GM04504 (cell line): ENCODE data around the gene GYPC.
"Not testable (repeated sequence)": the region's sequence is repeated elsewhere in the genome, so short reads cannot be mapped to it uniquely, and the experiment has no call there.

ENCODE experiments used
- DNase-seq: peaks from one replicate; pipeline ENCODE4 v3.0.0-alpha.2; 2012; ENCODE audit warnings: low read depth

GYPC gene

DNA sequence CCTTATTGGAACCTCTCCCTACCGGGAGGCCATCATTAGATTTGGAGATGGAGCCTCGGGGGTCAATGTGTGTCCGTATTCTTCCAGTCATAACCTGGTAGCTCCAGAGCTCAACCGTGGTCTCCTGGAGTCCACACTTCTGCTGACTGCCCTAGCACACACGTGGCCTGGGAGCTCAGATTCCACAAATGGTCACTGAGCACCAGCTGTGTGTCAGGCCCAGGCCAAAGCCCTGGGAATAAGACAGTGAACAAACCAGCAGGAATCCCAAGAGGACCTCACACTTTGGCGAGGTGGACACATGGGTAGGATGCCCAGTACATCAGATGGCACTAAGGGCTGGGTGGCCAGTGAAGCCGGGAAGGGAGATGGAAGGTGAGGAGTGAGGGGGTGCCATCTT, 15.5 kb downstream of the GYPC start:
- DNase-seq, result no peak

DNA sequence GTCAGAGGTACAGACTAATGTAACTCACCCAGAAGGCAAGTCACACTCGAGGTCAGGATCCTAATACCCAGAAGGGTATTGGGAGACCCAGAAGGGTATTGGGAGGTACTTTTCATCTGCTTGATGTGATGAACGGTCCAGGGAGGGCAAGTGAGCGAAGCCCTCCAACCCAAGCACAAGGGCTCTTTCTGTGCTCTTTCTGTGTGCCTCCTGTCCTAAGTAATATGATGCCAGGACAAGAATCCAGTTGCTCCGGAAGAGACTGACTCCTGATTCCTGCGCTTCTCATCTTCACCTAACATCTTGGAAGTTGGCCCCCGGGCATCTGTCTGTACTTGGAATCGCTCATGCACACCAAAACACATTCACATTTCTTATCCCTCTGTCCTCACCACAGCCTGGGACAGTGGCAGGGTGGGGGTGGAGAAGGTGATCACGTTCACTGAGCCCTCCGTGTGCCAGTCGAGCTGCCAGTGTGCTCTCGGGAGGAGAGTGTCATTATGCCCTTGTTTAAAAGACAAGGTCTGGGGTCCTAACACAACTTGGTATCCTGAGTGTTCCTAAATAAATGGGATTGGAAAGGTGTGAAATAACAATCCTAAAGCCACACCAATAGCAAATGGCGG, 17.1 kb downstream of the GYPC start:
- no peak for DNase-seq

DNA sequence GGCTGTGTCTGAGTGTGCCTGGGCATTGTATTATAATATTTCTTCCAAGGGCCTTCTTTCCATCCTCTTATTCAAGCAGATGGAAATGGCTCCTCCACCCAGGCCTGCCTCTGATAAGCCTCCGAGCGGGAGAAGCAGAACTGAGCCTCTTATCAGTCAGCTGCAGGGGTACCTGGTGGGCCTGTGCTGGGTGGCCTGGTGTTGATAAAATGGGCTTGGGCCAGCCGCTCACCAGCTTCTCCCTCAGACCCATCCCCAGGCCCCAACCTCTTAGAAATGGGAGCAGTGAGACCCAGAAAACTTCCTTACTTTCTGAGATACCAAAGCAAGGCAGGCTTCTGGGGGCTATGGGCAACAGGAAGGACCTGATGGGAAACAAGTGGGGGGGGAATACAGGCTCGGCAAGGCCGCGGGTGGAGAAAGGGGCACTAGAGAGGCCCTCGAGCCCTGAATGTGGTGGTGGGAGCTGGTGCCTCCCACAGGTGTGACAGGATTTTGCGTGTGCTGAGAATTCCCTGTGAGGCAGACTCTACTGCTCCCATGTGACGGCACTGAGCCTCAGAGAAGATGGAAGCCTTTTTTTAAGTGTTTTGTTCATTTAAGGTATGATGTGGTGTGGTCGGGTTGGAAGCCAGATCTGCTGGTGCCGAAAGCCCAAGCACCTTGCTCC, 18.3 kb downstream of the GYPC start:
- no peak for DNase-seq

DNA sequence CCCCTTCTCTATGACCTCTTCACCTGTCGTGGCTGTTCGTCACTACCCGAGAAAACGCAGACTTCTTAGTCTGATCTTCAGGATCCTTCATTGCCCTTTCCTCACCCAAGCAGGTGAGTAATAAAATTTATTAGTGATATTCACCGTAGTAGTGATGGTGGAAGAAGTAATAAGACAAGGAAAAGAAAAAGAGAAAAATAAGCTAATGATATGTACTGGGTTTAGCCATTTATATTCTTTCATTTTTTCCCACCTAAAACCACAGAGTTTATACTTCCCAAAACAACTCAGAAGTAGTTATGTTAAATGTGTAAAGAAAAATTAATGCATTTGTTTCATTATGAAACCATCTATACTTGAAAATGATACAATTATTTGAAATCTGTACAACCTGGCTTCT, 19.7 kb downstream of the GYPC start:
- DNase-seq, result no peak

DNA sequence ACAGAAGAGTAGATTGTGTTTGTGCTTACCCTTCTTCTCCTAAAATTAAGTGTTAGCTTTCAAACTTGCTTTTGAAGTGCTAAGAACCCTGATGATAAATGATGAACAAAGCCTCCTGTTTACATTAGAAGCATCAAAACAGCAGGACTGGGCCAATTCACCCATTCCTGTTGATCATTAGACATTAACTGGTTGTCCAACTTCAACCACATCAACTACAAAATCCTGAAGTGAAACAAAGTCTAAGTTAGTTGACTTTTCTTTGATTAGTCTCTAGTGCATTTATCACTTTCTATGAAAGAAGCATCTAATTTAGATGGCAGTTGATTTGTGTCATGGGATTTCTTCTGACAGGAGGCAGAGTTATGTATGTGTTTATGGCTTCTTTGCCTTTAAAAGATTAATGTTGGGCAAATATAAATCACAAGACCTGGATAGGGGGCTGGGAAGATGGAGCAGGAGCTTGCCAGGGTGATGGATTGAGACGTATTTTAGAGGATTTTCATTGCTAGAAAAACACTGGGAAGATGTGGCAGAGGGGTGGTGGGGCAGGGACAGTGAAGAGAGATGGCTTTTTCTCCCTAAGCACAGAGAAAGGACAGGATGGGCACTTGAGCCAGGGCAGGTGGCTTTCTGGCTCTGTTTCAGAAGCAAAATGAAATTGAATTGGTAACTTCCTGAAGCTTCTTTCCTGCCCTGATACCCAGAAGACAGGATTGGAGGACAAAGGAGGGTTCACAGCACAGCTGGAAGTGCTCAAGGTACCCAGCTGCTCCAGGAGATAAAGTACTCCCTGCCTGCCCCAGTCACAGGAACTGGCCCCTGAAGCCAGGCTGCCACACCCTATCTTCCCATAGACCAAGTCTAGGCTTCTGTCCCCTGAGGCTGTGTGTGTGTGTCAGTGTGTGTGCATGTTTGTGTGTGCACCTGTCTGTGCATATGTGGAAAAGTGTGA, 20.5 kb downstream of the GYPC start:
- DNase-seq, result no peak

DNA sequence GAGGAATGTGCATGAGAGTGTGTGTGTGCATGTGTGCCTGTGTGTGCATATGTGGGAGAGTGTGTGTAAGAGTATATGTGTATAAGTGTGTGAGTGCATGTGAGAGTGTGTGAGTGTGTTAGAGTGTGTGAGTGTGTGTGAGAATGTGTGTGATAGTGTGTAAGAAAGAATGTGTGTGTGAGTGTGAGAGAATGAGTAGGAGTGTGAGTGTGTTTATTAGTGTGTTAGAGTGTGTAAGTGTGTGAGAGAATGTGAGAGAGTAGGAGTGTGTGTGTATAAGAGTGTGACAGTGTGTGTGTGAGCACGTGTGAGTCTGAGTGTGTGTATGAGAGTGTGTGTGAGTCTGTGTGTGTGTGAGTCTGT, 21.2 kb downstream of the GYPC start:
- DNase-seq, result no peak

DNA sequence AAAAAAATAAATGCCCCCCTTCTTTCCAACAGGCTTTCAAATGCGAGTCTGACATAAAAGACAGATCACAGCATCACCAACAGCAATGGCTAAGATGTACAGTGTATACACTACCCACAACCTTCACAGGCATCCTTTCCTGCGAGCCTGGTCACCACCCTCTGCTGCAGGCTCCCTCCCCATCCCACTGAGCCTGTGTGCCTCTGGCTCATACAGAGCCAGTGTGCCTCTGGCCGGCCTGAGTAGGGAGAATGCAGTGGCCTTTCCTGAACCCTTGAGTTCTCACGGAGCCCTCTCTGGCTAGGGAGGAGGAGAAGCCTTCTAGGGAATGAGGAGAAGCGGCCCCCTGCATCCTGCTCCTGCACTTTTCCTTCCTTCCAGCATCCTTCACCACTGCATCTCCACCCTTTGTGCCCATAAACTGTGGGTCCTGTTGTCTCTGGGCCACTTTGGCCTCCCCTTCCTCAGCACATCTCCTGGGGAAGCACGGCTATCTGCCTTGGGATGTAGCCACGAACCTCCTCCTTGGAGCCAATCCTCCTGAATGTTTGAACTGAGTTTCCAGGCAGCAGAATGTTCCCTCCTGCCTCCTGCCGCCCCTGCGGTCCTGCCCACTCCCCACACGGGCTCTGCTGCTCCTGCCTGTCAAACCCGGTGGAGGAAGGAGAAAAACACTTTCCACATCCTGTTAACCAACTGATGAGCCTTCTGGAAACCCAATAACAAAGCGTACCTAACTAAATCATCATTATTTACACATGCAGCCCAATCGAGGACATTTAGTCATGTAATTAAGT, 22.5 kb downstream of the GYPC start:
- no peak for DNase-seq

DNA sequence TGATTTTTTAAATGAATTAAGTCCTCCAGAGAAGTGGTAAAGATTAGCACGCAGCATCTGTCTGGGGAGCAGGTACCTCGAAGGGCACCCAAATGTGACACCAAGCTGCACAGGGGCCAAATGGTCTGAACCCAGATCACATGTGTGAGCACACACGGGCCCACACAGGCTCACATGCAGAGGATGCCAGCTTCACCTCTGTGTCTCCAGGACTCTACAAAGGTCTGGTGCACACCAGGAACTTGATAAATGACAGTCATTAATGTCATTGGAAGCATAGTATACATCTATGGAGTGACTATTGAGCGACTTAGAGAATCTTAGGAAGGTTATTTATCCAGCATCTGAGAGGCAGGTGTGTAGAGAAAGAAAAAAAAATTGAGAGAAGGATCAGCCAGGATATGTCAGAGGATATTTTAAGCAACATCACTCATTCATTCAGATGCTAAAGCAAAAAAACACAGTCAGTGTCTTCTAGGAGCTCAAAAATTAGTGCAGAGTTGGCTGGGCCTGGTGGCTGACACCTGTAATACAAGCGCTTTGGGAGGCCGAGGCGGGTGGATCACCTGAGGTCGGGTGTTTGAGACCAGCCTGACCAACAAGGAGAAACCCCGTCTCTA, 23.2 kb downstream of the GYPC start:
- DNase-seq, result no peak

DNA sequence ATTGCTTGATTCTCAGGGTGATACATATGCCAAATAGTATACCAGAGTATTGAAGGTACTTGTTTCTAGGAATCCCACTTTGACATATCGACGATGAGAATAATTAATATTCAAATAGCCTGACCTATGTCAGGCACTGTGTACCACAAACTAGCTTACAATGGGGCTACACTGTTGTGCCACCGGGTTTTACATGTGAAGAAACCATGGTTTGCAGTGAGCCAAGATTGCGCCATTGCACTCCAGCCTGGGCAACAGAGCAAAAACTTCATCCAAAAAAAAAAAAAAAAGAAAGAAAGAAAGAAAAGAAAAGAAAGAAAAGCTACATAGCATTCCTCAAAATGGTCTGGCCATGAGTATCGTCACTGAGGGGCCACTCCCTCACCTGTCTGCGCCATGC, 25.5 kb downstream of the GYPC start:
- DNase-seq, result no peak

DNA sequence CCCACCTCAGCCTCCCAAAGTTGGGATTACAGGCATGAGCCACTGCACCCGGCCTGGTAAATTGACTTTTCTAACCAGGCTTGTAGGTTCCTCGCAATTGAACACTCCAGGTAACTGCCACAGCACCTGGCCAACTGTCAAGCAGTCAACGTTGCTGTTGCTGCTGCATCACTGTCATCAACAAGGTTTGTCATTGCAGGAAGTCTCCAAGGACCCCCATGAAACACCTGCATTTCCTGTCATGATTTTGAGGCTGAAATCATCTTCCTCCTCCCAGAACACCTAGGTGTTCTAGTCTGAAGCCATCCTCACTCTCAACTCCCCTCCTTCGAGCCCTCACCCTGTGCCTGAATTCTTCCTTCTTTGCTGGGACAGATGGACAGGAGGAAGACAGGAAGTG, 29.7 kb downstream of the GYPC start:
- no peak for DNase-seq

DNA sequence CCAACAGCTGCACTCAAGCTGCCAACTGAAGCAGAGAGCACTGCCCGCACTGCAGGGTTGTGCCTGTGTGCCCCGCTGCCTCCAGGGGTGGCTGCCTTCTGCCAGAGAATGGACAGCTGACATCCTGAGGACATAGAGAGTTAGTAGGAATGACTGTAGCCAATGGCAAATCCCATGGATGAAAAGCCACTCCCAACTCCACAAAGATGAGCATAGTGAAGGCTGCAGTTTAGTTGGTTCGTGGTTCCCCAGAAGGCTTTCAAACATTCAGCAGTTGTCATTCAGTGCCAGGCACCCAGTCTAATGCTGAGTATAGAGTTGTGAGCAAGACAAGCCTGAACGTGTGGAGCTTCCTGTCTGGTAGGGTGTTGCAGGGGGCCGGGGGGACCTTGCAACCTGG, 30.3 kb downstream of the GYPC start:
- no peak for DNase-seq

DNA sequence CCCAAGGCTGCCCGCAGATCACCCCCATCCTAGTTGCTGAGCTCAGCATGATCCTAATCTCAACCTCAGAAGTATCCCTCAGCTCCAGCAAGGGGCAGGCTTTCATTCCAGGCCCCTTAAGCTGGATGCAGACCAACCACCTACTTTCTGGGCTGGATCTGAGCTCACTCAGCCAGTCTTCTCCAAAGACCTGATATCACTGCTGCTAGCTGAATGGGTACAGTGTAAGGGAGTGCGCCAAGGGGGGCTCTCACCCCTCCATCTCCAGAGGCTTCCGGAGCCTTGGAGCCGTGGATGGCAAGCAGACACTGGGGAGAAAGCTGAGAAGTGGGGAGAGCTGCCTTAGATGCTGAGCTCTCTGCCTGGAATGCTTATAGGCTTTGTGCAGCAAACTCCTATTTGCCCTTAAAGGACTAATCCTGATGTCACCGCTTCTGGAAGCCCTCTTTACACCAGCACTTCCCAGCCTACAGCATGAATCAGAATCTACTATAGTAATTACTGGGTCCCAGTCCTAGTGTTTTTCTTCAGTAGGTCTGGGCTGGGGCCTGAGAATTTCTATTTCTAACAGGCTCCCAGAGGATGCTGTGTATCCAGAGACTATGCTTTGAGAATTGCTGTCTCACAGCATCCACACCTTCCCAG, 31.0 kb downstream of the GYPC start:
- no peak for DNase-seq

DNA sequence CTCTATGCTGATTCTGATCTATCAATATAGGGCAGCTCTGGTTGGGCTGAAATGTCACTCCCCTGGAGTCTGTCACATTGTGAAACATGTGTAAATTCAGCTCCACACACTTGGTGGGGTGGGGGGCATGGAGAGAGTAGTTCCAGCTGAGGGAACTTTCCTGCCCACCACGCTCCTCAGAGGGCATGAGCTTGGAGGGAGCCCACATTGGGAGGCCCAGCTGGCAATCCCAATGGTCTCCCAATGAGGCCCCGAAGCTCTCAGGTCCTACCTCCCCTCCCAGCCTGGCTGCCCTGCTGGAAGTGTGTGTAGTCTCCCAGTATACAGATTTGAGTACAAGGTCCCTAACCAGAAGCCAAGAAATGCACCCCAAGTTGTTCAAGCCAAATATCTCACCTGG, 31.5 kb downstream of the GYPC start:
- DNase-seq, result no peak

DNA sequence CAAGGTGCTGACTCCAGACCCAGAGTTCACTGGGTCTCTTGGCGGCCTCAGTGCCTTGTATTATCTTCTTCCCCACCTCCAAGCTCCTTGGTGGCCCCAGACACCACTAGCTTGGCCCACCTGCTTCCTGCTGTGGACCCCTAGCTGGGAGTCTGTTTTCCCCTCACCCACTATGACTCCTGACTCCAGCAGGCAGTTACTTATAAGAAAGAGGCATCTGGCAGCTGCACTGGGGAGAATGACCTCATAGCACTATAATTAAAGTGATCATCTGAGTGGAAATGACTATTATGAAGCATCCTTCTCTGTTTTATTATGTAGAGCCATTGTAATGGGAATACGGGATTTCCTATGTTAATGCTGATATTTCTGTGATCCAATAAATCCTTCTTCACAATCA, 32.6 kb downstream of the GYPC start:
- DNase-seq, result not testable (repeated sequence)

DNA sequence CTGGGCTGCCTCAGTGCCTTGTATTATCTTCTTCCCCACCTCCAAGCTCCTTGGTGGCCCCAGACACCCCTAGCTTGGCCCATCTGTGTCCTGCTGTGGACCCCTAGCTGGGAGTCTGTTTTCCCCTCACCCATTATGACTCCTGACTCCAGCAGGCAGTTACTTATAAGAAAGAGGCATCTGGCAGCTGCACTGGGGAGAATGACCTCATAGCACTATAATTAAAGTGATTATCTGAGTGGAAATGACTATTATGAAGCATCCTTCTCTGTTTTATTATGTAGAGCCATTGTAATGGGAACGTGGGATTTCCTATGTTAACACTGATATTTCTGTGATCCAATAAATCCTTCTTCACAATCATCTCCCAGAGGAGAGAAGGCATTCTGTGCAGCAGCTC, 36.3 kb downstream of the GYPC start:
- not testable (repeated sequence) for DNase-seq

DNA sequence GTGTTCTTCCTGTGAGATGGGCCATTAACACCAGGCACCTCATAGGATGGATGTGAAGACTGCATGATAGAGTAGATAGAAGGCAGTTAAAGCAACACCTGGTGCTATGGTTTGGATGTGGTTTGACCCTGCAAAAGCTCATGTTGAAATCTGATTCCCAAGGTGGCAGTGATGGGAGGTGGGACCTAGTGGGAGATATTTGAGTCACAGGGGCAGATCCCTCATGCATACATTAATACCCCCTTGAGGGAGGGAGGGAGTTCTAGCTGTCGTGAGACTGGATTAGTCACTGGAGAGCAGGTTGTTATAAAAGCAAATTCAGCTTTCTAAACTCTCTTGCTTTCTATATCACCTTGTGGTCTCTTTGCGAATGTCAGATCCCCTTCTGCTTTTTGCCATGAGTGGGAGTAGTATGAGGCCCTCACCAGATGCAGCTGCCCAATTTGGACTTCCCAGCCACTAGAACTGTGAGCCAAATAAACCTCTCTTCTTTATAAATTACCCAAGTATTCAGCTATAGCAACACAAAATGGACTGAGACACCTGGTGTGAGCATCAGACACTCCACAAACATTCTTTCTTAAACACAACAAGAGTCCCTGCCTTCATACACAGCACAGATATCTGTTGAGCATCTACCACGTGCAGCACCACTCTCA, 37.1 kb downstream of the GYPC start:
- DNase-seq, result not testable (repeated sequence)

DNA sequence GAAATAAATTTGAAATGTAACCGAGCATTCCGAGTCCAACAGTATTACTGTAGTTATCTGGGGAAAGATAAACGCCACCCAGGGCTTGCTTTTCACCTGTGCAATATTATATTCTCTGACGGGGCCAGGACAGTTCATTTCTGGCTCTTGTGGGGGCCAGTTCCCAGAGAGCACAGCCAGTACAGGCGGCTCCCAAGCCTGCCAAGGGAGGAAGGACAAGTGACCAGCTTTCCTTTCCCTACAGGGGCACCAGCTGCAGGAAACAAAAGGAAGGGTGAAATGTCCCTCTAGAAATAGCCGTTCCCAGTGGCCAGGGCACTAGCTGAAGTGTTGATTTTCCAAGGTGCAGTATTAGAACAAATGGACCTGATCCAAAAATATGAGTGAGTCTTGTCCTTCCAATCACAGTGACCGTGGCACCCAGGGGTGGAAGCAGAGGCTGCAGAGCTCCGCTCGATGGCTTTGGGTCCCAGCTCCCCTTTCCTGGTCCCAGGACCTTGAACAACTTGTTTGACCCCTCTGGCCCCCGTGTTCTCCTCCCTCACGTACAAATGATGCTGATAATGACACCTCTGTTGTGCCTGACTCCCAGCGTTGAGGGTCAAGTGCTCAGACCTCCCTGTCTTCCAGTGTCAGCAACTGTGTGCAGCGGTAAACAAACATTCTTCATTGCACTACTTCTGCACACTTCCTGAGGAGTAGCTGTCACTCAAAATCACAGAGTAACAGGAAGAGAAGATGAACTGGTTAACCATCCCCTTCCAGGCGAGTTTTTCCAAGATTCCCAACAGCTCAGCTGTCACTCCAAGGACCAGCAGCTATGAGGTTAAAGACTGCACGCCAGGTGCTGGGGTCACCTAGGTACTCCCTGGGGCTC, 40.9 kb downstream of the GYPC start:
- no peak for DNase-seq

DNA sequence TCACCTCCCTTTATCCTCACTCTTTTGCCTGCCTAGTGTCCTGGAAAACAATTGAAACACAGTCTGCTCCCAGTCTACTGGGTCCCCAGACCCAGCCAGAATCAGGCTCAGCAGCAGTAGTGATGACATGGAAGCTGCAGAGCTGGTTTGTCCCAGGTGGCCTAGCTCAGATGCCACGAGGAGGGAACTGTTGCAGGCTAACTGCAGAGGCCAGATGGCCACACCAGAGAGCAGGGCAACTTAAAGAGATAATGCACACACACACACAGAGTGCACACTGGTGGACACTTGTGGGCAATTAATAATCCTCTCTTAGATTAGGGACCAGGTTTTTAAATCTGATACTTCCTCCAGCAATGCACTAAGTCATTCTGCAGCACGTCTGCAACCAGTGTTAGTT, 42.4 kb downstream of the GYPC start:
- no peak for DNase-seq

DNA sequence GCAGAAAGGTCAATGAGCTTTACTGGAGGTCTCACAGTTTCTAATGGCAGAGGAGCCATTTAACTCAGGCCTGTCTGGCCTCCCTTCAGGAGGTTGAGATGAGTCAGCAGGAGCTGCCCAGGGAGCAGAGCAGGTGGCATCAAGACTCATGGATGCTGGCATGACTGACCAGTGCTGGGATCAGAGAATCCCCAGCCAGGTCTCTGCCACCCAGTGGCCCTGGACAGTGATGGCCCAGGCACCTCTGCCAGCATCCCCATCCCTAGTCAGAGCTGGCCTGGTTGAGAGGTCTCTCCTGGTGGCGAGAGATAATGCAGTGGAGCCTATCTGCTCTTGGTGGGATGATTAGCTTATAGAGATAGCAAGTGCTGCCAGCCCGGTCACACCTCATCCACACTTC, 43.1 kb downstream of the GYPC start:
- DNase-seq, result no peak
